SW480 (cell line): ENCODE data around the gene PTCHD1.

Experiments
- DNase-seq: peaks from one replicate; pipeline ENCODE4 v3.0.0-alpha.2; 2016; ENCODE audit warnings: low spot score

PTCHD1 gene

DNA sequence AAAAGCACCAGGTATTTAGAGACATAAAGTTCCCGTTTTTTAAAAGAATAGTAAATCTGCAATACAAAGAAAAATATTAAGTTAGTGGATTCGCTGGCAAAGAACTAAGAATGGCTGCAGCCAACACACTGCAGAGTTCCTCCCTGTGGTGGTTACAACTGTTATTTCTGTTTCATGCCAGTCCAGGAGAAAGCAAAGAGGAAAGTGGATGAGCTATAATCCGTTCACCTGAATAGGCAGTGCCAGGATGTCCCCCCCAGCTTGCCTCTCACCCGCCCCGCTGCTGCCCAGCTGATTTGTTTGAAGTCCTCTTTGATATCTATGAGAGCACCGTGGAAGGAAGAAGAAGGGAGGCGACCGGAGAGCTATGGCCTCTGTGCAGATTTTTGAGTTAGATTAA, 63.9 kb downstream of the PTCHD1 start:
- DNase-seq = no peak

DNA sequence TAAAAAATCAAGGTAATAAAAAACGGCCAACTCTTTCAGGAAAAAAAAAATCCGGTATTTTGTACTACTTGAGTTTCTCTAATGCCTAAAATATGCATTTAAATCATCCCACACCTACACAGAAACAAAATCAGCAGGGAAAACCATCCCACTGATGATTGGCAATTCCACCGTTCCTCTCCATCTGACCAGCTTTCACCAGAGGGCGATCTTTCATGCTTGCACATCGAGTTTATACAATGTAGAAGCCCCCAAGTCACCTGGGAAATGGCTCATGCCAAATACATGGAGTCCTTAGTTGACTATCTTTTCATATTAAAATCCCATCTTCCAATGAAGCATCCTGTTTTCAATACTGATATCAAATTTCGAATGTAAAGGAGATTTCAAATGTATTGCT, 69.2 kb downstream of the PTCHD1 start:
- DNase-seq = peak; percentile 17

DNA sequence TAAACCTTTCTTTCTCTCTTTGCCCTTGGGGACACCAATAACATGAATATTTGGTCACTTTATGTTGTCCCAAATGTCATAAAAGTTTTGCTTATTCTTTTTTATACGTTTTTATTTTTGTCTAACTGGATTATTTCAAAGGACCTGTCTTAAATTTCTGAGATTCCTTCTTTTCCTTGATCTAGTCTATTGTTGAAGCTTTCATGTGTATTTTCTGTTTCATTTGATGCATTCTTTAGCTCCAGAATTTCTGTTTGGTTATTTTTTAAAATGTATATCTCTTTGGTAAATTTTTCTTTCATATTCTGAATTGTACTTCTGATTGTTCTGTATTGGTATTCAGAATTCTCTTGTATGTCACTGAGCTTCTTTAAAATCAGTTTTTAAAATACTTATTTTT, 88.3 kb downstream of the PTCHD1 start:
- DNase-seq = no peak

DNA sequence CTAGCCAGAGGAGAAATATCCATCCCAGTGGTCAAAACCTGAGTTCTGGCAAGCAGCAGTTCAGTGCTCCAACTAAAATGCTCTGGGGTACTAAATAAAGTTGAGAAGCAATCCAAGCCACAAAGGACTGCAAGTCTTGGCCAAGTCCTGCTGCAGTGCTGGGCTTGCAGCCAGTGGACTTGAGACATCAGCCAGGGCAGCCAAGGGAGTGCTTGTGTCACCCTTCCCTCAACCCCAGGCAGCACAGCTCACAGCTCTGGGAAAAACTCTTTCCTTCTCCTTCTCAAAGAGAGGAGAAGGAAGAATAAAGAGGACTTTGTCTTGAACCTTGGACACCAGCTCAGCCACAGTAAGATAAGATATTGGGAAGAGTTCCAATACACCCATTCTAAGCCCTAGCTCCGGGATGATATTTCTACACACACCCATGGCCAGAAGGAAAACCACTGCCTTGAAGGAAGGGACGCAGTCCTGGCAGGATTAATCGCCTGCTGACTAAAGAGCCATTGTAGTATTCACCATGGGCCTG, 99.8 kb downstream of the PTCHD1 start:
- no peak for DNase-seq

DNA sequence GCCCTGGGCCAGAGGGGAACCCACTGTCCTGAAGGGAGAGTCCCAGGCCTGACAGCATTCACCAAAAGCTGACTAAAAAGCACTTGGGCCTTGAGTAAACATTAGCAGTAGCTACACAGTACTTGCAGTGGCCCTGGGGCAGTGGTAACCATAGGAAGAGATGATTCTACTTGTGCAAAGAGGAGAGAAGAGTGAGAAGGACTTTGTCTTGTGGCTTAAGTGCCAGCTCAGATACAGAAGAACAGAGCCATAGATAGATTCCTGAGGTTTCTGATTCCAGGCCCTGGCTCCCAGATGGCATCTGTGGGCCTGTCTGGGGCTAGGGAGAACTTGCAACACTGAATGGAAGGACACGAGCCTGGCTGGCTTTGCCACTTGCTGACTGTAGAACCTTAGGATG, 100.5 kb downstream of the PTCHD1 start:
- no peak for DNase-seq

DNA sequence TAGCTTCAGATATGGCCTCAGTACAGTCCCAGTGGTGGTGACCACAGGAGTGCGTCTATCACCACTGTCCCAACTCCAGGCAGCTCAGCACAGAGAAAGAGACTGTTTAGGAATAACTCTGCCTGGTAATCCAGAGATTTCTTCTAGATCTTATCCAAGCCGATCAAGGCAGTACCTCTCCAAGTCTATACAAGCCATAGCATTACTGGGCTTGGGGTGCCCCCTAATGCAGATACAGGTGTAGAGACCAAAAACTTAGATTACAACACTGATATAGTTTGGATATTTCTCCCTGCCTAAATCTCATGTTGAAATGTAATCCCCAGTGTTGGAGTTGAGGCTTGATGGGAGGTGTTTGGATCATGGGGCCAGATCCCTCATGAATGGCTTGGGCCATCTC, 100.9 kb downstream of the PTCHD1 start:
- peak; percentile 2 for DNase-seq

DNA sequence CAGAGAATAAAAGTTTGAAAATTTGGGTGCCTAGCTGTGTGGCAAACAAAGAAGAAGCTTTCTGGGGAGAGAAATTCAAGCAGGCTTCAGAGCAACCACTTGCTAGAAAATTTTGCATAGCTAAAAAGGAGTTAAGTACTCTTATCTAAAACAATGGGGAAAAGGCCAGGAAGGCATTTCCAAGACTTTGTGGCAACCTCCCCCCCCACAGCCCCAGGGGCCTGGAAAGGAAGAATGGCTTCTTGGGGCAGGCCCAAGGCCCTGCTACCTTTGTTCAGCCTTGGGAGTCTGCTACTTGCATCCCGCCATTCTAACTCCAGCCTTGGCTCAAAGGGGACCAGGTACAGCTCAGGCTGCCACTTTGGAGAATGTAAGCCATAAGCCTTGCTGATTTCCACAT, 102.2 kb downstream of the PTCHD1 start:
- DNase-seq = no peak

DNA sequence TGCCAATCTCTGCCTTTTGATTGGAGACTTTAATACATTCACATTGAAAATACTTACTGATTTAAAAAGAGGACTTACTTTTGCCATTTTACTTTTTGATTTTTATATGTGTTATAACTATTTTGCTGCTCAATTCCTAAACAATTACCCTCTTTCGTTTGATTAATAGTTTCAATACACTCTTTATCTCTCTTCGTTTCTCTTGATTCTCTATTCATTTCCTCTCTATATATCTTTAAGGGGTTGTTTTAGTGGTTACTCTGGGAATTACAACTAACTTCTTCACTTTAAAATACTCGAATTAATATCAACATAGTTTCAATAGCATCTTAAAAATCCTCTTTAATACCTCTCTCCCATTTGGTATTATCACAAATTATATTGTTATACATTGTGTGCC, 116.6 kb downstream of the PTCHD1 start:
- peak; percentile 4 for DNase-seq
